Myocyte (in vitro differentiated cells): Measurements from ENCODE around the gene FST. TPM values are rescaled to one million over a fixed set of nuclear protein-coding genes. Genes with fewer than 3 reads are reported as not detected.

Source experiments
- DNase-seq: peaks from one replicate; pipeline ENCODE4 v3.0.0-alpha.2; 2012; ENCODE audit warnings: low read depth
- polyA plus RNA-seq: library from polyadenylated mRNA; unstranded; fragments of >200 nt; gene quantifications from one replicate; pipeline ENCODE4 v1.2.1, GENCODE V29; 2012; ENCODE audit warnings: missing spikeins
- total RNA-seq: library from RNA; depleted of rRNA; stranded (reverse); fragments of >200 nt; gene quantifications from 2 replicates; pipeline ENCODE4 v1.2.3, GENCODE V29; 2014

Gene FST, protein sequence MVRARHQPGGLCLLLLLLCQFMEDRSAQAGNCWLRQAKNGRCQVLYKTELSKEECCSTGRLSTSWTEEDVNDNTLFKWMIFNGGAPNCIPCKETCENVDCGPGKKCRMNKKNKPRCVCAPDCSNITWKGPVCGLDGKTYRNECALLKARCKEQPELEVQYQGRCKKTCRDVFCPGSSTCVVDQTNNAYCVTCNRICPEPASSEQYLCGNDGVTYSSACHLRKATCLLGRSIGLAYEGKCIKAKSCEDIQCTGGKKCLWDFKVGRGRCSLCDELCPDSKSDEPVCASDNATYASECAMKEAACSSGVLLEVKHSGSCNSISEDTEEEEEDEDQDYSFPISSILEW
- total RNA-seq, result 29.9 and 75.0 TPM in 2 replicates
- polyA plus RNA-seq, result 42.6 TPM

DNA sequence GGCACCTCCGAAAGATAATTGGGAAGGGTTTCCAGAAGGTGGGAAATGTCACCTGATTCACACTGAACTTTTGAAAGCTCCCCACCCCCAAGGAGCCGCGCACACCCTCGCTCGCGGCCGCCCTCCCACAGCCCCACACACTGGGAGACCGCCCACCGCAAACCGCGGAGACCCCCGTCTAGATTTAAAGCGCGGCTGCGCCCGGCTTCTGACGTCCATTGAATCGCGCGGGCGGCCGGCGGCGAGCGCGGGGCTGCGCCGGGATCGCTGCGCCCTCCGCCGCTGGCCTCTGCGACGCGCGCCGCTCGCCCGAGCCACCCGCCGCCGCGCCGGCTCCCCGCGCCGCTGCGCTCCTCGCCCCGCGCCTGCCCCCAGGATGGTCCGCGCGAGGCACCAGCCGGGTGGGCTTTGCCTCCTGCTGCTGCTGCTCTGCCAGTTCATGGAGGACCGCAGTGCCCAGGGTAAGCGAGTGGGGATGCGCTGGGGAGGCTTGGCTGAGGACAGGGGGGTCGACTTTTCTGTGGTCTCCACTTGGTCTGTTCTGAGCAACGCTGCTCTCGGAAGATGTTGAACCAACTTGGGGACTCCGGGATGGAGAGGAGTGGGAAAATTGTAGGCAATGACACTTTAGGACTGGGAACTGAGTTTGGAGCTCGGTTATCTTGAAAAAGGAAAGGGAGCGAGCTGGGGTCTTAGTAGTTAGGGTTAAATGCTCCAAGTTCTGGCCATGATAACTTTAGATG, at the start of gene FST:
FST (plus strand) TSS at position 214 of the 743 bp plus-strand sequence; CDS start at position 377, 163 bp downstream.
- peak; percentile 72 for DNase-seq

DNA sequence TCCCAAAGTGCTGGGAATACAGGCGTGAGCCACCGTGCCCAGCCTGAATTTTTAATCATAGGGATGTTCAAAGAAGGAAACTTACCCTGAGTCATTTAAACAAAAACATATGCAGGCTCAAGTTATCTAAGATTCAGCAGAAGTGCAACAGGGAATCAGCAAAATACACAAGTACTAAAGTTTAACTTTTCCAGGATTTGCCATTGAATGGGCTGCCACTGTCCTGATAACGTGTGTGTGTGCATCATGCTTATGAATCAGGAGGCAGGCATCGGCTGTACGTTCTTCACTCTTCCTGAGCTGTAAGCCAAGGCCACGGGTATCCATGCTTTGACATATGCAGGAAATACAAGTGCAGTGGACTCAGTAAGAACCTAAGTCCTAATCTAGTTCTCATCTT, 48.8 kb upstream of the FST start:
- no peak for DNase-seq

GRCh38 chr5:53433026-53433425, 47.4 kb upstream of the FST start:
- DNase-seq, result no peak

GRCh38 chr5:53434541-53434940, 45.9 kb upstream of the FST start:
- no peak for DNase-seq

DNA sequence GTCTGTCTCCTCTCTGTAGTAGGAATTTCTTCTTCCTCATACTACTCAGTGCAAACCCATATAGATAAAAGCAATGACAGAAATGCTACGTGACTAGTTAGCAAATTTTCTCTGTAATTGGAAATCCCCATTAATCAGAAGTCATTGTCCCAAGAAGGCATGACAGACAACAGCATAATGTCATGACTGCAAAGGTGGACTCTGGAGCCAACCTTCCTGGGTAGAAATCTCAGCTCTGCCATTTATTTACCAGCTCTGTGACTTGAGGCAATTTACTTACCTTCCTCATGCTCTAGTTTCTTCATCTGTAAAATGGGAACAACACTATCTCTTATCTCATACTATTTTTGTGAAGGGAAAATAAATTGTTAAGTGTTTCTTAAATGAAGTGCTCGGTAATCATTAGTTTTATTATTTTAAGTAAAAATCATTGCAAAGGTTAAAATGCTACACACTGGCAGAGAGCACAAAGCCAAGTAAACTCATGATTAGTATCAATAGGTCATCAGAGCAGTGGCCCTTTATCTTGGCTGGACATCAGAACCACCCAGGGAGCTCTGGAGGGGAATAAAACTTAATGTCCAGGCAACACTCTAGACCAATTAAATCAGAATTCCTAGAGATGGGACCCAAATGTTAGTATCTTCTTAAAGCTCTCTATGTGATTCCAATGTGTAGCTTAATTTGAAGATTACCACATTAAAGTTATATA, 43.8 kb upstream of the FST start:
- DNase-seq, result no peak

DNA sequence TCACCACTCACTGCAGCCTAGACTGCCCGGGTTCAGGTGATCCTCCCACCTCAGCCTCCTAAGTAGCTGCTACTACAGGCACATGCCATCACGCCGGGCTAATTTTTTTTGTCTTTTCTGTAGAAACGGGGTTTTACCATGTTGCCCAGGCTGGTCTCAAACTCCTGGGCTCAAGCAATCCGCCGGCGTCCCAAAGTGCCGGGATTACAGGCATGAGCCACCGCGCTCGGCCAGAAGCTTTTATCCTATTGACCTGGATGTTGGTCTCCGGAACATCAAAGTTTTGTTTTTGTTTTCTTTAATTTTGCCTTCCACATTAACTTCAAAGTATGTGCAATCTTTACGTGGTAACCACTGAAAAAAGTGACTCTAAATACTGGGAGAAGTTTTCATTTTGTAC, 42.4 kb upstream of the FST start:
- DNase-seq, result no peak

GRCh38 chr5:53438486-53439472, 41.6 kb upstream of the FST start:
- DNase-seq, result no peak

- no peak for DNase-seq
These were observed 37.5 kb upstream of the FST start for GRCh38 chr5:53442961-53443360.

- no peak for DNase-seq
These were observed 34.9 kb upstream of the FST start for GRCh38 chr5:53445569-53445968.

GRCh38 chr5:53446908-53447307, 33.5 kb upstream of the FST start:
- no peak for DNase-seq

- DNase-seq, result no peak
These were observed 31.6 kb upstream of the FST start for GRCh38 chr5:53448851-53449250.

DNA sequence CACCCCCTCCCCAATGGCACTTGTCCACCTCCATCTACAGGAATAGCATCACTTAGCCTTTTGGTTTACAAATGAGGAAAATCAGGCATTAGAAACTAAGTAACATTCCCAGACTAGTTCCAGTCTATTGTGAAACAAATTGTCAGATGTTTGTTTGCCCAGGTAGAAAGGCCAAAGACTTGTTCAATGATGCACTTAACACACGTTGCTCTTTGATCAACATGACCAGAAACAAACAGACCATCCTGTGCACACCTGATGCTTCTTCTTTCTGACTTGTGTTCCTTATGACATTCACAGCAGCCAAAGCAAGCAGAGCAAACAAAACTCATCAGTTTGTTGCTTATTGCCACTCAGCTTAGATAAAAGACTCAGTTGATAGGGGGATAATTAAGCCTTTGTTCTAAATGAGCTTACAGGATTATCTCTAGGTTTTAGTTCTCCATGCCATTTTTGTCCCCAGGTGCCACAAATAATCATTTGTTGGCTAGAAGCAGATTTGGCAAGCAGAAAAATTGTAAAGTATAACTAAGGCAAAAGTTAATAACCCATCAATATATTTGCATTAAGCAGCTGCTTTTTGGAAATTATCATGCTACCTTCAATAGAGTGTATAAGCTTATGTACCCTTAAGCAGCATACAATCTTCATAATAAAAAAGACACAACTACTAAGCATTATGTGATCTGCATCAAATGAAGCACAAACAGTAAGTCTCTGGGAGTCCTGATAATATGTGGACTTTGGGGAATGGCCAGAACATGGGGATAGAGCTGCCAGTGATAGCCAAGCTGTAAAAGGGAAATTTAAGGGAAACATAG, 26.3 kb upstream of the FST start:
- no peak for DNase-seq

GRCh38 chr5:53454719-53455000, 25.8 kb upstream of the FST start:
- no peak for DNase-seq

DNA sequence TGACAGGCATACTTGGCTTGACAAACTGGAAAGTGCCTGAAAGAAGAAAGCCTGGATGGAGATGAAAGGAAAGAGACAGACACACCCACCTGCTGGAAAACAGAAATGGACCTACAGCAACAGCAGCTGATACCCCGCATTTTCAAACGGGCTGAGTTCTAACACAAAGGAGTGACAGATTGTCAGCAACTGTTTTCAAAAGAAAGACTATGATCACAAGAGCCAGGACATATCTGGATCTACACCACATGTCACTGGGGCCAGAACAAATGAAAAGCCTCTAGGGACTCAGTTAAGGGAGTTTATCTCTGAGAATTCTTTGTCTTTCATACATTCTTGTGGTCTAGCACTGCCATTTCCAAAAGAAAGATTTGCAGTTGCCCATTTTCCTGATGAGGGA, 24.1 kb upstream of the FST start:
- peak; percentile 54 for DNase-seq

GRCh38 chr5:53463909-53464621, 16.4 kb upstream of the FST start:
- peak; percentile 97 for DNase-seq

GRCh38 chr5:53464722-53465121, 15.7 kb upstream of the FST start:
- DNase-seq, result no peak

DNA sequence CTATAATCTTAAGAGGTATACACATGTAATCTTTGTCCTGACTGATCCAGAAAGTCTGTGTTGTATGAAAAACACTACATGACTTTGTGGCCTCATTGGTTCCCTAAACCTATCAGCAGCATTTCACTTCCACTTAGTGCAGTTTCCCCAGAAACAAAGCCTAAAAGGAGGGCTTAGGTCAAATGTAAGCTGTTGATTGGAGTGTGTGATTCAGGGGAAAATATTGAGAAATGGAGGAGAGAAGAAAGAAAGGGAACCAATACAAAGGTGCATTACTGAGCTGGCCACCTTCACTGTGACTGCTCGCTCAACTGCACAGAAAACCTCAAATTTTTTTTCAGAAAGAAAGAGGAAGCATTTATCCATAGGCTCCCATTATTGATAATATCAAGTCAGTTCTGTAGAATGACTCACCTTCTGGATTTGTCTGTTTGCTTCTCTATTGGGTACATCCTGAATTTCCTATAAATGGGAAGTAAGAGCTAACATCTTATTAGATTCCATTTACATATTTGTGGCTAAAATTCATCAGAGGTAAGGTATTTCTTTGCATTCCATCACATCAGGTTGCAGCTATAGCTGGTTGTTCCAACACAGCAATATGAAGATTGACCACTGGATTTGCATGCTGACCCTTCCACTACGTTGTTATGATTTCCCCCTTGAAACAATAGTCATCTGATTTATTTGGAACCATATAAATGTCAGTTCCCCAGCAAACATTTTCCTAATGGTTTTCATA, 10.3 kb upstream of the FST start:
- DNase-seq, result no peak

GRCh38 chr5:53472279-53472678, 8.2 kb upstream of the FST start:
- no peak for DNase-seq
